GM15510 (cell line): ENCODE measurements around the gene IL17REL.
A peak's percentile ranks its signal among the peaks of the same experiment; 100 is the strongest.

ENCODE experiments used
- POLR2A ChIP-seq: IDR thresholded peaks from 3 replicates; pipeline ENCODE4 v1.6.1; 2011; ENCODE audit warnings: borderline replicate concordance; ENCODE audit not compliant: insufficient read length; ENCODE audit errors: extremely low read depth

IL17REL gene

DNA sequence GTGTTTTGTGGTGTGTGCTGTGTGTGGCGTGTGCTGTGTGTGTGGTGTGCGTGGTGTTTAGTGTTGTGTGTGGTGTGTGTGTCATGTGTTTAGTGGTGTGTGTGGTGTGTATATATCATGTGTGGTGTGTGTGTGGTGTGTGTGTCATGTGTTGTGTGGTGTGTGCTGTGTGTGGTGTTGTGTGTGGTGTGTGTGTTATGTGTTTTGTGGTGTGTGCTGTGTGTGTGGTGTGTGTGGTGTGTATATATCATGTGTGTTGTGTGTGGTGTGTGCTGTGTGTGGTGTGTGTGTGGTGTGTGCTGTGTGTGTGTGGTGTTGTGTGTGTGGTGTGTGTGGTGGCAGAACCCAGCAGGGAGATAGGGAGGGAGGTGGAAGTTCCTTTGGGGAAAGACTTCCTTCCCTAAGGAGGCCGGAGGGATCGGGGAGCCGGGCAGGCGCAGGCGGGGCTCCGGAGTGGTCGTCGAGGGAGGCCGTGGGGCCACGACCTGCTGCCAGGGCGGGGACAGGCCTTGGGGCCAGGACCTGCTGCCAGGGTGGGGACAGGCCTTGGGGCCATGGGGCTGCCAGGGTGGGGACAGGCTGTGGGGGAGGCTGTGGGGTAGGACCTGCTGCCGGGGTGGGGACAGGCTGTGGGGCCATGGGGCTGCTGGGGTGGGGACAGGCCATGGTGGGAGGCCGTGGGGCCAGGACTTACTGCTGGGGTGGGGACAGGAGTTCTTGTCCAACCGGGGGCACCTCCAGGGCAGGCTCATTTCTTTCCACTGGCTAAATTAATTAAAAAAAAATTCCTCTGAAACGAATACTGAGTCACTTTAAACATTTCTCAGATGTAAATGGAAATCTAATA is 36.8 kb downstream of the IL17REL start:
- no peak for TF ChIP-seq POLR2A

DNA sequence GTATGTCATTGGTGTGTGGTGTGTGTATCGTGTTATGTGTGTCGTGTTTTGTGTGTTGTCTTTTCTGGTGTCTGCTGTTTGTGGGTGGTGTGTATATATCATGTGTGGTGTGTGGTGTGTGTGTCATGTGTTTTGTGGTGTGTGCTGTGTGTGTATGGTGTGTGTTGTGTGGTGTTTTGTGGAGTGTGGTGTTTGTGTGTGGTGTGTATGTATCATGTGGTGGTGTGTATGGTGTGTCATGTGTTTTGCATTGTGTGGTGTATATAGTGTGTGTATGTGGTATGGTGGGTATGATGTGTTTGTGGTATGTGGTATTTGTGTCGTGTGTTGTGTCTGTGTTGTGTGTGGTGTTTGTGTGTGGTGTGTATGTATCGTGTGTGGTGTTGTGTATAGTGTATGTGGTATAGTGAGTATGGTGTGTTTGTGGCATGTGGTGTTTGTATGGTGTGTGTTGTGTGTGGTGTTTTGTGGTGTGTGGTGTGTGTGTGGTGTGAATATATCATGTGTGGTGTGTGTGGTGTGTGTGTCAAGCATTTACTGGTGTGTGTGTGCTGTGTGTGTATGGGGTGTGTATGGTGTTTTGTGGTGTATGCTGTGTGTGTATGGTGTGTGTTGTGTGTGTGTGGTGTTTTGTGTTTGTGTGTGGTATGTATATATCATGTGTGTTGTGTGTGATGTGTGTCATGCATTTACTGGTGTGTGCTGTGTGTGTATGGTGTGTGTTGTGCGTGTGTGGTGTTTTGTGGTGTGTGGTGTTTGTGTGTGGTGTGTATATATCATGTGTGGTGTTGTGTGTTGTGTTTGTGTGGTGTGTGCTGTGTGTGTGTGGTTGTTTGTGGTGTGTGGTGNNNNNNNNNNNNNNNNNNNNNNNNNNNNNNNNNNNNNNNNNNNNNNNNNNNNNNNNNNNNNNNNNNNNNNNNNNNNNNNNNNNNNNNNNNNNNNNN is 39.3 kb downstream of the IL17REL start:
- TF ChIP-seq POLR2A = no peak

DNA sequence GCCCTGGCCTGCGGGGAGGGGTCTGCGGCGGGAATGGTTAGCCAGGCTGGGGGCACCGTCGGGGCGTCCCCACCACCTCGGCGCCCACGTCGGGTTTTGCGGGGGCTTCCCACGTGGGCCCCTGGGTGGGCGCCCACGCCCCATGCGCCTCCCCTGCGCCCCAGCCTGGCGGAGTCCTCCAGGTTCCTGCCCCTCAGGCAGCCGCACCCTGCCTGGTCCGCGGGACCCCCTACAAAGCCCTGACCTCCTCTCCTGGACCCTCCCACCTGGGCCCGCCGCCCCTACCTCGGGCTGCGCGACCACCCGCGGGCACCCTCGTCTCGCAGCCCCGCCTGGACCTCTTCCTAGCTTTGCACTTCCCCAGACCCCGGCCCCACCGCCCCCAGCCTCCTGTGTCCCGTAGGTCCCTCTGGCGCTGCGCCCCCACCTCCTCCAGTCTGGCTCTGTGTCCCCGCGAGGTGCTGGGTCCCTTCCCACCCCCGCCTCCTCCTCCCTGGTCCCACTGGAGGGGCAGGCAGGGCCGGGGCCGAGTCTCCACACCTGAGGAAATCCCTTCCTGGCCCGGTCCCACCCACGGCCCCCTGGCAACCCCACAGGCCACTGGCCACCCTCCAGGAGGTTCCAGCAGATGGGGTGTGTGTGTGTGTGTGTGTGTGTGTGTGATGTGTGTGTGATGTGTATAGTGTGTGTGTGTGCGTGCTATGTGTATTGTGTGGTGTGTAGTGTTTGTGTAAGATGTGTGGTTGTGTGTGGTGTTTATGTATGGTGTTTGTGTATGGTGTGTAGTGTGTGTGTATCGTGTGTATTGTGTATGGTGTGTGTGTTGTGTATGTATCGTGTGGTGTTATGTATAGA is 40.2 kb downstream of the IL17REL start:
- TF ChIP-seq POLR2A = peak; percentile 1

DNA sequence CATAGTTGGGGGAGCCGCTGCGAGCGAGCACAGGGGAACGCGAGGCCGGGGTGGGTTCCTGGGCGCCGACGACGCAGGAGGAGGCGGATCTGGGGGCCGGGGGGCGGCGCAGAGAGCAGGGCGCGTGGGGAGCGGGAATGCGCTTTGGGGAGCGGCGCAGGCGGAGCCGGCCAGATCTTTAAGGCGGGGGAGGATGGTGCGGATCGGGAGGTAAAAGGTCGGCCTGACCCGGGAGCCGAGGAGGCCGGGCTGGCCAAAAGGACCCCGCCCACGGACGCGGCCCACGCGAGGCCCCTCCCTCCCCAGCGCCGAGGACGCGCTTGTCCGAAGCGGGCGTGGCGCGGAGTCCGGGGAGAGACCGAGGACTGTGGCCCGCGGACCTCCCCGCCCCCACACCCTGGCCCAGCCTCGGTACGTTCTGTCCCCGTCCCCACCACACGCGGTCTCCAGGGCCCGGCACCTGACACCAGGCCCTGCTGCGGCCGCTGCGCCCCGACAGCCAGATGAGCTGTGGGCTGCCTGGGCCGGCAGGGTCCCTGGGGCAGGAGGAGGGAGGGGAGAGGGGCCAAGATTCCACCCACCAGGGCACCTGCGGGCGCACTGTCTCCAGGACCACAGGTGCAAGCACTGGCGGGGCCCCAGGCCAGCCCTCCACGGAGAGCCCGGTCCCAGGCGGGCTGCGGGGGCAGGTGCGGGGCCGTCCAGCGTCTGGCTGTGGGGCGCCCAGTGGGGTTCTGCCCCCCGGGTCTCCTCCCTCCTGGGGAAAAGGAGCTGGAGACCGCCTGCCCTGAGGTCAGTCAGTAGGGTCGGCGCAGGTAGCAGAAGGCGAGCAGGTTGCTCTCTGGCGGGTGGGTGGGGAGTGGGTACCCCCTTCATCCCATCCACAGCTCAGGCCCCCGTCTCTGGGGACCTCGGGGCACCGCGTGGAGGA is 41.1 kb downstream of the IL17REL start:
- TF ChIP-seq POLR2A = peak; percentile 50

DNA sequence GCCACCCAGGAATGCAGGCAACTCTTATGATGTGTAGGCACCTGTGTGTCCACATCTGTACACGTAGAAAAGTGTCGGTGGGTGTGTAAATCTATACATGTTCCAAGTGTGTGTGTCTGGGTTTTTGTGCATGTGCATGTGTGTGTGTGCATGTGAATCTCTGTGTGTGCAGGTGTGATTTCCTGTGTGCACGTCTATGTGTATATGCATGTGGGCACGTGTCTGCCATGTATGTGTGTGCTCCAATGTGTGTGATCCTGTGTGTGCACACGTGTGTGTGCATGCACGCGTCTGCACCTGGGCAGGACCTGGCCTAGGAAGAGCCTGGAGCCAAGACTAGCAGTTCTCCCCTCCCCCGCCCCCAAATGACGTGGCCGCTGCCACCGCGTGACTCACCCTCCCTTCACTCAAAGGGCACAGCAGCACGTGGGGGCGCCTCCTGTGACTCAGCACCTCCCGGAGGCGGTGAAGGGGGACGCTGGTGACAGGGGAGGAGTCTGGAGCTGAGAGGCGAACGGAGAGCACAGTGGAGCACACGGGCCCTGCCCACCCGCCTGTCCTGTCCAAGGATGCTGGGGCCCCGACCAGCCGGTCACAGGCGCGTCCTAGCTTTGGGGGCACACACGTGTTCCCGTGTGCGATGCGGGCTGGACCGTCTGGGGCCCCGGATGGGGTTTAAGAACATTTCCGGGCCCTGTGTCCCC is 41.9 kb downstream of the IL17REL start:
- peak; percentile 81 for TF ChIP-seq POLR2A

DNA sequence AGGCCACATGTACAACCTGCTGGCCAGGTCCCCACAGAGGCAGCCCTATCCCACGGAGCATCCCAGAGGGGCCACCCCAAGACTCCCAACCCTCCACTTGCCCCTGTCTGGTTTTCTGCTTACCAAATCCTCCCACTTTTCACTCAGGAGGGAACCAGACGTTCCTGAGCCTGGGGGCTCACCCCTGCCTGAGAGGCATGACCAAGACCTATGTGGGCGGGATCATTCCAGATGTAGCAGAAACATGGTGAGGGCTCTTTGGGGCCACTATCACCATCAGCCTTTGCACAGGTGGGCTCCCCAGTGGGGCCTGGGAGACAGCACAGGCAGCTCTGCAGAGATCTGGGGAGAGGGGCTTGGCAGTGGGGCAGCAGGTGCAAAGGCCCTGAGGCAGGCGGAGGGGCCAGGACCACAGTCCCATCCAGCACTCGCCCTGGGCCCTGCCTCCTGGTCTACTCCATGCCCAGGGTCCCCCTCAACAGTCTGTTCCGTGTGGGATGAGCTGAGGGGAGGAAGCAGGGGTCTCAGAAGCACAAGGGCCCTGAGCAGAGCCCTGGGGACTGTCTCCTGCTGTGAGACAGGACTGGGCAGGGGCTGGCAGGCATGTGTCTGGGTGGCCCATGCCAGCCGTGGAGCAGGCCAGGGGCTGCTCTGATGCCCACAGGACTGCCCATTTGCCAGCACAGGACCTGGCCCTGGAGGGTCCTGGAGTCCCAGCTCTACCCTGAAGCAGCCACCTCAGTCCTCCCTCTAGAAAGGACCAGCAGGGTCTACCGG is 42.6 kb downstream of the IL17REL start:
- no peak for TF ChIP-seq POLR2A

DNA sequence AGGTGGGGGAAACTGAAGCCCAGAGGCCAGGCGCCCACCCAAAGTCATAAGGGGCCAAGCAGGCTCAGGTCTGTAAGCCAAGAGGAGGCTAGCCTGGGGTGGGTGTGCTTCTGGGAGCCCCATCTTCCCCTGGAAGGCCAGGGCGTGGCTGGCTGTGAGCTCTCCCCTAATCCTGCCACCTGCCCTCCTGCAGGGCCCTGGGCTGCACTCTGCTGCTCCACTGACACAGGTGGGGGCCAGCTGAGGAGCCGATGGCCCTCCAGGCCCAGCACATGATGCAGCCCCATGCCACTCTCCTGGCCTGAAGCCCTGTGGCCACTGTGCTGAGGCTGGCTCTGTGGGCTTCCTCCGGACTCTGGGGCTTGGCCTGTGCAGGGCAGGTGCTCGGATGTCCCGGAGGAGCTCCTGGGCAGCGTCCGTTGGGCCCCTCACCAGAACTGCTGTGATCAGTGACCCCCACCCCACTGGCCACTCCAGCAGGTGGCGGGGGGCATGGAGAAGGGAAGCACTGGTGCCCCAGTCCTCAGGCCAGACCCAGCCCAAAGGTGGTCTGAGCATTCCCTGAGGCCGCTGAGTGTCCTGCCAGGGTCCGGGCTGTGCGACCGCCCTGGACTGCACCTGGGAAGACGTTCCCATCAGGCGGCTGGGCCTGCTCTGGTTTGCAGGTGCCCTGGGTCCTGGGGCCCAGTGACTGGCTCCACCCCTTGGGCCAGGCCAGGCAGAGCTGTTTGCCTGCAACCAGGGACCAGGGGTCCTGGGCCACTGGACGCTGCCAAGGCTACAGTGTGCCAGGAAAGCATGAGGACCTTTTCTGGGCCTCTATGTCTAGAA is 43.5 kb downstream of the IL17REL start:
- TF ChIP-seq POLR2A = no peak

DNA sequence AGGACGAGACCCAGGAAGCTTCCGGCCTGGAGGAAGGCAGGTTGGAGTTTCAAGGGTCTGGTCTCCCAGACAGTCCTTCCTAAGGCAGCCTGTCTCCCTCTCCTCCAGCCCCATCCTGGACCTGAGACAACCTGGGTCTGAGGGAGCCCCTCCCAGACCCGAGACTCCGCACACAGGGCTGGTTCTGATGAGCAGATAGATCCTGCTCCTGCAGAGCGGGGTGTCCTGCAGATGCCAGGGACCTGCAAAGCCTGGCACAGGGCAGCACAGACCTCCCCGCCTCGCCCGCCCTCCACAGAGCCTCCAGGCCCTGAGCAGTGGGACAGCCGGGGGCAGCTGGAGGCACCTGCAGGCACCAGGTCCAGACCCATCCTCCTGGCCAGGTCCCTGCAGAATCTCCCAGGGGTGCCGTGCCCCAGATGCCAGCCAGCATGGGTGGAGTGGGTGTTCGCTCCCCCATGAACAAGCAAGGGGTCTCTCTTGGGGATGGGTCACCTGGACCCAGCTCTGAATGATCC is 44.2 kb downstream of the IL17REL start:
- TF ChIP-seq POLR2A = no peak

DNA sequence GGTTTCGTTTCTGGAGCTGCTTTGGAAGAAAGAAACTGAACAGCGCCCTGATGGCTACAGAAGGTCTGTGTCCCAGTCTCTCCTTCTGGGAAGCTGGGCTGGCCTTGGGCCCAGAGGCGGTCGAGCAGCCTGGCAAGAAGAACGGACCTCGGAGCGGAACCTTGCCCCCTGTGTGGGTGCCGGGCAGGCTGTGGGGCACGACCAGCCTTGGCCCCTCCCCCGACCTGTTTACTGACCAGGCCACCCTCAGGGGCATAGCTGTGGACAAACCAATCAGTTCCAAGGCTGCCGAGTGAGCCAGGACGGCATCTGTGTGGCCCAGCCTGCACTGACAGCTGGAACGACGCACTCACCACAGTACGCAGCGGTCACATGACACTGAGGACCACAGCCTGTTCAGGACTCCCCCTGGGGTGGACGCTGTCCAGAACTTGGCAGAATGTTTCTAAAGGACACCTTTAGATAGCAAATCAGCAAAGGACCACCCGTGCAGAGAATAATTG is 44.8 kb downstream of the IL17REL start:
- TF ChIP-seq POLR2A = no peak

DNA sequence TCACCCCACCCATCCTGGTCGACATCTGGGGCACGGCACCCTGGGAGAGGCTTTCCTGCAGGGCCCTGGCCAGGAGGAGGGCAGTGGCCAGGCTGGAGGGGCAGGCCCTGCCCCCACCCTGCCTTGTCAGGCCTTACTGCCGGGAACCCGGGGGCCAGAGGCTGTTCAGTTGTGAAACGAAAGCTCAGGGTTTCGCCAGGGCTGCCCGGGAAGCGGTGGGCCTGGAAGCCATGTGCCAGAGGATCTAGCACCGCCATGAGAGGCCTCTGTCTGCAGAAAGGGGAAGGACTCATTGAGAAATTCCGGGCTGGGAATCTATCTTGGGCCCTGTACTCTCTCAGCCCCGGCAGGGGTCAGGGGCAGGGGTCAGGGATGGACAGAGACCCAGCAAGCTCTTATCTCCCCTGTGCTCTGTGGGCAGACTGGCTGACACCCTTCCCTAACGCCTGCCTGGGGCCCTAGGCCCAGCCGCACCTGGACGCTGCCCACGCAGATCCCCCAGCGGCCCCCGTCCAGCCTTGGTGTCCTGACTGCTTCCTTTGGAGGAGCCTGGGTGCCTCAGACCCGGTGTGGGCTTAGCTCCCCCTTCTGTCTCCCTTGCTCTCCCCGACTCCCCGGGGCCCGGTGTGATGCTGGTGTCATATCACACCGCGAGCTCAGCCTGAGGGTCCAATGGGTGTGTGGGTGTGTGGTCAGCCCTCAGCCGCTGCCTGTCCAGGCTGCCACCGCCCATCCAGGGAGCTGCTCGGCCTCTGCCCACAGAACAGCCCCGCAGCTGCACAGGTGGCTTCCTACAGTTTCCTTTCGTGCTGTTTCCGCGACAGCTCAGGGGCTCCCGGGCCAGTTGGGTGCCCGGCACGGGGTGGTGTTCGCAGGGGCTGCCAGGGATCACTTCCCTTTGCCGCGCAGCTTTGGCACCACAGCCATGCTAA is 45.5 kb downstream of the IL17REL start:
- no peak for TF ChIP-seq POLR2A
